GM12878 (cell line): ENCODE results near the gene ACTG1. TPM values are rescaled to one million over a fixed set of nuclear protein-coding genes. Genes with fewer than 3 reads are reported as not detected.

Source experiments
- ATAC-seq: fragments of 200-7000 bp; cut with Tn5 transposase; 3 replicates; pipeline ENCODE4 v1.9.1; 2020; ENCODE audit warnings: mild to moderate bottlenecking, moderate library complexity
- BruUV-seq: library from RNA; stranded (reverse); fragments of 400-500 nt; replicated peaks from 2 replicates; lab custom pipeline; 2021; lab: Mats Ljungman, UMichigan
- CTCF ChIA-PET: fragments of 300-600 bp; sonication (Branson Sonifier 250); formaldehyde crosslinking; extraction: SDS; loops from one replicate; lab custom pipeline; 2021; ENCODE audit warnings: inconsistent platforms; lab: Yijun Ruan, JAX
- POLR2A ChIA-PET: fragments of 350-600 bp; formaldehyde crosslinking; extraction: SDS; loops from one replicate; lab custom pipeline; 2021; ENCODE audit warnings: inconsistent platforms; lab: Charles Lee
- RAD21 ChIA-PET: fragments of 300-600 bp; sonication (Branson Sonifier 250); formaldehyde crosslinking; loops from one replicate; lab custom pipeline; 2023; ENCODE audit warnings: antibody characterized with exemption; ENCODE audit not compliant: unreplicated experiment; lab: Charles Lee
- SMC1A ChIA-PET: fragments of 300-600 bp; sonication (Branson Sonifier 250); formaldehyde crosslinking; loops from one replicate; lab custom pipeline; 2023; ENCODE audit not compliant: unreplicated experiment, uncharacterized antibody; lab: Charles Lee
- DNase-seq: peaks from one replicate; pipeline ENCODE4 v3.0.0-alpha.2; 2011; ENCODE audit warnings: low read depth, low spot score
- FAIRE-seq: peaks from 3 replicates; lab custom pipeline; 2011; peaks lifted over from hg19 to GRCh38; lab: Jason Lieb, UNC
- H2AFZ ChIP-seq: 2 replicates; pipeline ENCODE4 v1.6.0; 2011; ENCODE audit warnings: low read depth, low read length, control low read depth; ENCODE audit not compliant: control insufficient read depth
- H3K27ac ChIP-seq: 2 replicates; pipeline ENCODE4 v1.5.1; 2011; ENCODE audit warnings: control low read depth; ENCODE audit not compliant: control insufficient read depth, insufficient read depth
- H3K27me3 ChIP-seq, 2 experiments: replicated peaks in 1 of 2; 2 replicates each; pipeline versions ENCODE4 v1.6.0 to v1.6.1; 2011; ENCODE audit warnings: low read length in 1 of 2; ENCODE audit not compliant: control insufficient read depth in 2 of 2, insufficient read depth in 2 of 2
- H3K36me3 ChIP-seq, 2 experiments: 2 replicates each; pipeline ENCODE4 v1.5.1; 2011; ENCODE audit warnings: low read length in 1 of 2; ENCODE audit not compliant: control insufficient read depth in 2 of 2, insufficient read depth in 2 of 2
- H3K4me1 ChIP-seq: 2 replicates; pipeline ENCODE4 v1.6.1; 2011; ENCODE audit warnings: mild to moderate bottlenecking, low read length, moderate library complexity, mixed read lengths; ENCODE audit not compliant: control insufficient read depth, insufficient read depth
- H3K4me2 ChIP-seq: 2 replicates; pipeline ENCODE4 v1.6.0; 2011; ENCODE audit warnings: control low read depth; ENCODE audit not compliant: control insufficient read depth, insufficient read depth
- H3K4me3 ChIP-seq: fragments of 200-600 bp; sonication (generic); 2 replicates; pipeline ENCODE4 v1.5.1; 2016
- H3K79me2 ChIP-seq: 2 replicates; pipeline ENCODE4 v1.6.0; 2011; ENCODE audit warnings: low read length; ENCODE audit not compliant: control insufficient read depth, insufficient read depth
- H3K9ac ChIP-seq: 2 replicates; pipeline ENCODE4 v1.8.0; 2011; ENCODE audit warnings: low read length, control low read depth, mixed read lengths; ENCODE audit not compliant: control insufficient read depth, insufficient read depth
- H3K9me3 ChIP-seq: replicated peaks from 3 replicates; pipeline ENCODE4 v1.5.1; 2011; ENCODE audit warnings: mild to moderate bottlenecking, low read length; ENCODE audit not compliant: control insufficient read depth, insufficient read depth
- H4K20me1 ChIP-seq: 2 replicates; pipeline ENCODE4 v1.6.0; 2011; ENCODE audit not compliant: control insufficient read depth, insufficient read depth
- CHD1 ChIP-seq: IDR thresholded peaks from 2 replicates; pipeline ENCODE4 v1.6.1; 2012; ENCODE audit warnings: low read depth, low read length, improper control_type of control experiment
- CHD2 ChIP-seq: IDR thresholded peaks from 2 replicates; pipeline ENCODE4 v1.6.1; 2011; ENCODE audit warnings: low read depth, low read length, improper control_type of control experiment, borderline replicate concordance
- CREB1 ChIP-seq: IDR thresholded peaks from 2 replicates; pipeline ENCODE4 v1.6.1; 2012; ENCODE audit warnings: low read depth, mild to moderate bottlenecking, inconsistent platforms
- GABPA ChIP-seq: IDR thresholded peaks from 2 replicates; pipeline ENCODE4 v1.6.1; 2014; ENCODE audit warnings: antibody characterized with exemption, low read depth, mild to moderate bottlenecking, inconsistent platforms
- GATAD2B ChIP-seq: fragments of 450-650 bp; conservative IDR thresholded peaks from 2 replicates; pipeline ENCODE4 v1.6.1; 2017; ENCODE audit warnings: low read depth, mild to moderate bottlenecking, moderate library complexity
- HCFC1 ChIP-seq: fragments of 150-350 bp; IDR thresholded peaks from 2 replicates; pipeline ENCODE4 v1.6.1; 2014; ENCODE audit warnings: low read length
- LARP7 ChIP-seq: fragments of 450-650 bp; IDR thresholded peaks from 2 replicates; pipeline ENCODE4 v1.6.1; 2017; ENCODE audit warnings: mild to moderate bottlenecking
- MTA2 ChIP-seq: fragments of 450-650 bp; IDR thresholded peaks from 2 replicates; pipeline ENCODE4 v1.6.1; 2016; ENCODE audit warnings: low read depth, mild to moderate bottlenecking, moderate library complexity
- MTA3 ChIP-seq: IDR thresholded peaks from 2 replicates; pipeline ENCODE4 v1.6.1; 2012; ENCODE audit warnings: low read length, inconsistent platforms, borderline replicate concordance
- MXI1 ChIP-seq: fragments of 150-350 bp; IDR thresholded peaks from 2 replicates; pipeline ENCODE4 v1.6.1; 2011; ENCODE audit warnings: low read depth, mild to moderate bottlenecking, inconsistent platforms, low read length, improper control_type of control experiment
- NFYA ChIP-seq: IDR thresholded peaks from 2 replicates; pipeline ENCODE4 v1.6.1; 2011; ENCODE audit warnings: low read depth, mild to moderate bottlenecking, low read length, improper control_type of control experiment, borderline replicate concordance
- NRF1 ChIP-seq: conservative IDR thresholded peaks from 2 replicates; pipeline ENCODE4 v1.6.1; 2011; ENCODE audit warnings: mild to moderate bottlenecking, low read depth, low read length, improper control_type of control experiment
- POLR2A ChIP-seq: IDR thresholded peaks from 2 replicates; pipeline ENCODE4 v1.6.1; 2011; ENCODE audit warnings: low read depth, mild to moderate bottlenecking, low read length
- POLR2AphosphoS5 ChIP-seq: IDR thresholded peaks from 2 replicates; pipeline ENCODE4 v1.6.1; 2011; ENCODE audit warnings: mild to moderate bottlenecking, low read length, inconsistent platforms
- SREBF2 ChIP-seq: IDR thresholded peaks from 2 replicates; pipeline ENCODE4 v1.6.1; 2012; ENCODE audit warnings: mild to moderate bottlenecking, low read length
- WRNIP1 ChIP-seq: IDR thresholded peaks from 2 replicates; pipeline ENCODE4 v1.6.1; 2011; ENCODE audit warnings: low read depth, low read length, improper control_type of control experiment, borderline replicate concordance
- WGBS: methylation state at CpG from one replicate; pipeline ENCODE4 v1.1.6; 2016; ENCODE audit warnings: low lambda C conversion rate; ENCODE audit not compliant: insufficient replicate concordance, insufficient coverage; ENCODE audit errors: missing lambda C conversion rate; 5-methylcytosine and 5-hydroxymethylcytosine counted together
- in situ Hi-C: fragments of 300-500 bp; cut with MboI; formaldehyde crosslinking; loops from 9 replicates; pipeline ENCODE4 v1.14.3; 2018; ENCODE audit warnings: mixed read lengths
- intact Hi-C: fragments of 100-400 bp; cut with micrococcal nuclease; formaldehyde crosslinking; loops from one replicate; pipeline ENCODE4 v1.14.2; 2022; ENCODE audit not compliant: unreplicated experiment
- polyA plus RNA-seq, 11 experiments: library from polyadenylated mRNA; depleted of rRNA in 4 of 11; unstranded in 6 of 11; stranded (reverse) in 5 of 11; fragments of >200 nt; fragmentation: Nextera tagmentation in 4 of 11; fragmentation: Illumina TruSeq in 1 of 11; extraction: Ambion mirVana in 4 of 11; extraction: Trizol in 1 of 11; gene quantifications; 1 replicate in 1 of 11; 2 replicates in 10 of 11; pipeline versions ENCODE4 v1.2.1 to v1.2.3, GENCODE V29; 2011 to 2016; ENCODE audit warnings: inconsistent platforms in 2 of 11, missing spikeins in 2 of 11, low read depth in 1 of 11
- total RNA-seq, 4 experiments: library from RNA; depleted of rRNA in 3 of 4; stranded (reverse); fragments of >200 nt in 3 of 4; fragmentation: Illumina TruSeq in 1 of 4; extraction: Trizol in 1 of 4; gene quantifications; 2 replicates each; pipeline versions ENCODE4 v1.2.1 to v1.2.3, GENCODE V29; 2013 to 2021
- TF ChIP-seq, protein P1 (sequence below): fragments of 450-650 bp; IDR thresholded peaks from 2 replicates; pipeline ENCODE4 v1.6.1; 2018; ENCODE audit warnings: mild to moderate bottlenecking, low read depth, moderate library complexity; ENCODE audit not compliant: partially characterized antibody
- TF ChIP-seq, protein P2 (sequence below): fragments of 450-650 bp; IDR thresholded peaks from 2 replicates; pipeline ENCODE4 v1.6.1; 2016; ENCODE audit warnings: mild to moderate bottlenecking
- TF ChIP-seq, protein P3 (sequence below): fragments of 450-650 bp; IDR thresholded peaks from 2 replicates; pipeline ENCODE4 v1.6.1; 2016; ENCODE audit warnings: mild to moderate bottlenecking

Gene ACTG1
- total and polyA plus RNA-seq, 10 of the 15 experiments (the other 5 are each of a cell fraction or from before 2014, with no cell fraction given) = 810 to 6,105 (median 3,650) TPM

DNA sequence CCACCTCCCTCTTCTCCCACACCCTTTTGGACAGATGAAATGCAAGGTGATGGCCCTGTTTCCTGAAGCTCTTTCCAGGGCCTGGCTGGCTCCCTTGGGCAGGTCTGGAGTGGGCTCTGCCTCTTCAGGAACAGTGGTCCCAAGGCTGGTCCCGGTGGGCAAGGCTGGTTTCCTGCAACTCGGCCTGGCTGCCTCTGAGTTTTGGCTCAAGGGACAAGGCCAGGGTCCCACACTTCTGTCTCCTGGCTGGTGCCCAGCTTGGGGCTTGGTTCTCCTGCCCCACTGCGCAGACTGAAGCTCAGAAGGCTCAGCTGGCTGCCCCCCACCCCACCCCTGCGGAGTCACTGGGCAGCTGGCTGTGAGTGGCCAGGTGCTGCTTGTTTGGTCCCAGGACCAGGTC, 3.8 kb upstream of the ACTG1 start (continued):
- TF ChIP-seq NFYA (no peak), SREBF2 (no peak), POLR2A (peak; percentile 60; the same call in 1 of the 2 replicates), CHD2 (no peak), POLR2AphosphoS5 (peak; percentile 55; the same call in 1 of the 2 replicates), LARP7 (peak; percentile 30; the same call in 1 of the 2 replicates)
- TF ChIP-seq, protein P1, sequence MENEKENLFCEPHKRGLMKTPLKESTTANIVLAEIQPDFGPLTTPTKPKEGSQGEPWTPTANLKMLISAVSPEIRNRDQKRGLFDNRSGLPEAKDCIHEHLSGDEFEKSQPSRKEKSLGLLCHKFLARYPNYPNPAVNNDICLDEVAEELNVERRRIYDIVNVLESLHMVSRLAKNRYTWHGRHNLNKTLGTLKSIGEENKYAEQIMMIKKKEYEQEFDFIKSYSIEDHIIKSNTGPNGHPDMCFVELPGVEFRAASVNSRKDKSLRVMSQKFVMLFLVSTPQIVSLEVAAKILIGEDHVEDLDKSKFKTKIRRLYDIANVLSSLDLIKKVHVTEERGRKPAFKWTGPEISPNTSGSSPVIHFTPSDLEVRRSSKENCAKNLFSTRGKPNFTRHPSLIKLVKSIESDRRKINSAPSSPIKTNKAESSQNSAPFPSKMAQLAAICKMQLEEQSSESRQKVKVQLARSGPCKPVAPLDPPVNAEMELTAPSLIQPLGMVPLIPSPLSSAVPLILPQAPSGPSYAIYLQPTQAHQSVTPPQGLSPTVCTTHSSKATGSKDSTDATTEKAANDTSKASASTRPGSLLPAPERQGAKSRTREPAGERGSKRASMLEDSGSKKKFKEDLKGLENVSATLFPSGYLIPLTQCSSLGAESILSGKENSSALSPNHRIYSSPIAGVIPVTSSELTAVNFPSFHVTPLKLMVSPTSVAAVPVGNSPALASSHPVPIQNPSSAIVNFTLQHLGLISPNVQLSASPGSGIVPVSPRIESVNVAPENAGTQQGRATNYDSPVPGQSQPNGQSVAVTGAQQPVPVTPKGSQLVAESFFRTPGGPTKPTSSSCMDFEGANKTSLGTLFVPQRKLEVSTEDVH = no peak

DNA sequence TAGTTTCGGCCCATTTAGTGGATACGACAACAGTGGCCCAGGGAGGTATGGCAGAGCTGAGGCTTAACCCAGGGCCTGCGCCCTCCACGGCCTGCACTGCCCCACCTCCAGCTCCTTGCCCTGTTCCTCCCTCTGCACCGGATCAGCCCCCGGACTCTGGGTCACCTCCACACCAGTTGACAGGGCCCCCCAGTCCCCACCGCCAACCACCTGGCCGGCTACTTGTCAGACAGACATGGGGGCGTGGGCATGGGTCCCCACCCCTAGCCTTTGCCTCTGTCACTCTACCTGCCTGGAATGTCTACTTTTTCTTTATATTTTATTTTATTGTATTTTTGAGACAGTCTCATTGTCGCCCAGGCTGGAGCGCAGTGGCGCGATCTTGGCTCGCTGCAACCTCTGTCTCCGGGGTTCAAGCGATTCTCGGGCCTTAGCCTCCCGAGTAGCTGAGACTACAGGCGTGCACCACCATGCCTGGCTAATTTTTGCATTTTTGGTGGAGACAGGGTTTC, 3.0 kb upstream of the ACTG1 start:
- in situ Hi-C loops = no loop called here
- FAIRE-seq (no peak), DNase-seq (no peak), ATAC-seq (no peak)
- Histone ChIP-seq H3K4me1 (peaks cover 33% of the 10 kb centered on the region), H3K9me3 (no peaks in the 10 kb centered on the region; the same call in 2 of the 3 replicates), H3K36me3 (peaks cover 12 to 14% of the 10 kb centered on the region in 2 experiments), H3K4me3 (peak overlapping the region; percentile 72), H3K4me2 (peak overlapping the region; percentile 100), H3K27me3 (no peaks in the 10 kb centered on the region), H2AFZ (no peak overlapping the region), H3K27ac (peak overlapping the region; percentile 100), H4K20me1 (peaks cover 4% of the 10 kb centered on the region), H3K79me2 (peaks cover 82% of the 10 kb centered on the region), H3K9ac (peak overlapping the region; percentile 87)
- intact Hi-C loops = loop anchor here (2.0 to 10.0 kb wide), 3 partner anchors 37 to 261 kb away; partner anchors contain the start of gene FAAP100
- CTCF ChIA-PET = interaction anchor here (0.7 to 5.5 kb wide), 2 partner anchors 85 to 196 kb away, joined by 3 to 47 read pairs; no protein-coding TSS in a partner anchor
- under 1% methylated on average over 19 of the region's 19 CpGs for WGBS
- RAD21 ChIA-PET = interaction anchor here (0.8 to 7.6 kb wide), 4 partner anchors 22 to 293 kb away, joined by 3 to 44 read pairs (median 4); partner anchors contain the start of genes CEP131 and FAAP100
- BruUV-seq = no TSS peak
- SMC1A ChIA-PET = no interaction called here
- POLR2A ChIA-PET = interaction anchor here (0.6 to 2.0 kb wide), 6 partner anchors 8 to 697 kb away, joined by 3 to 11 read pairs (median 4); partner anchors contain the start of gene FAAP100
- TF ChIP-seq, protein P2, sequence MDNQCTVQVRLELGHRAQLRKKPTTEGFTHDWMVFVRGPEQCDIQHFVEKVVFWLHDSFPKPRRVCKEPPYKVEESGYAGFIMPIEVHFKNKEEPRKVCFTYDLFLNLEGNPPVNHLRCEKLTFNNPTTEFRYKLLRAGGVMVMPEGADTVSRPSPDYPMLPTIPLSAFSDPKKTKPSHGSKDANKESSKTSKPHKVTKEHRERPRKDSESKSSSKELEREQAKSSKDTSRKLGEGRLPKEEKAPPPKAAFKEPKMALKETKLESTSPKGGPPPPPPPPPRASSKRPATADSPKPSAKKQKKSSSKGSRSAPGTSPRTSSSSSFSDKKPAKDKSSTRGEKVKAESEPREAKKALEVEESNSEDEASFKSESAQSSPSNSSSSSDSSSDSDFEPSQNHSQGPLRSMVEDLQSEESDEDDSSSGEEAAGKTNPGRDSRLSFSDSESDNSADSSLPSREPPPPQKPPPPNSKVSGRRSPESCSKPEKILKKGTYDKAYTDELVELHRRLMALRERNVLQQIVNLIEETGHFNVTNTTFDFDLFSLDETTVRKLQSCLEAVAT = peak; percentile 86
- TF ChIP-seq, protein P3, sequence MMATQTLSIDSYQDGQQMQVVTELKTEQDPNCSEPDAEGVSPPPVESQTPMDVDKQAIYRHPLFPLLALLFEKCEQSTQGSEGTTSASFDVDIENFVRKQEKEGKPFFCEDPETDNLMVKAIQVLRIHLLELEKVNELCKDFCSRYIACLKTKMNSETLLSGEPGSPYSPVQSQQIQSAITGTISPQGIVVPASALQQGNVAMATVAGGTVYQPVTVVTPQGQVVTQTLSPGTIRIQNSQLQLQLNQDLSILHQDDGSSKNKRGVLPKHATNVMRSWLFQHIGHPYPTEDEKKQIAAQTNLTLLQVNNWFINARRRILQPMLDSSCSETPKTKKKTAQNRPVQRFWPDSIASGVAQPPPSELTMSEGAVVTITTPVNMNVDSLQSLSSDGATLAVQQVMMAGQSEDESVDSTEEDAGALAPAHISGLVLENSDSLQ = 0 out of 2 replicates have a peak, but pooled peaks have one; percentile 17
- TF ChIP-seq CHD1 (no peak), WRNIP1 (0 out of 2 replicates have a peak, but pooled peaks have one; percentile 32), MTA2 (no peak), MXI1 (no peak), CREB1 (no peak), MTA3 (no peak), GATAD2B (no peak), GABPA (no peak), POLR2AphosphoS5 (peak; percentile 74), HCFC1 (no peak), NRF1 (no peak)
